ENCODE data around the gene IGFBP2.

DNA sequence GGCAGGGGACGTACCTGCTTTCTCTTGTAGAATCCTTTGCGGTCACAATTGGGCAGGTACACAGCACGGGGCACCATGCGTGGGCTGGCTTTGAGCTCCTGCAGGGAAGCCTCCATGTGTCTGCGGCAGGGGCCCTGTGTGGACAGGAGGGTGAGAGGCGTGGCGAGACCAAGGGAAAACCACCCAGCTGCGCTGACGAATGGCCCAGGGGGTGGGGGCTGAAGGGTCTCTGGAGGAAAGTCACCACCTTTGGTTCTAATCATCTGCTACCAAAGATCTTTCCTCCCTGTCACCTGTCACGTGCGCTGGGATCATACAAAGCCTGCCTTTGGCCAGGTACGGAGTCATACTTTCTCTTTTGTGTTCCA is 44.9 kb downstream of the IGFBP2 start:
- TF ChIP-seq, protein P1, sequence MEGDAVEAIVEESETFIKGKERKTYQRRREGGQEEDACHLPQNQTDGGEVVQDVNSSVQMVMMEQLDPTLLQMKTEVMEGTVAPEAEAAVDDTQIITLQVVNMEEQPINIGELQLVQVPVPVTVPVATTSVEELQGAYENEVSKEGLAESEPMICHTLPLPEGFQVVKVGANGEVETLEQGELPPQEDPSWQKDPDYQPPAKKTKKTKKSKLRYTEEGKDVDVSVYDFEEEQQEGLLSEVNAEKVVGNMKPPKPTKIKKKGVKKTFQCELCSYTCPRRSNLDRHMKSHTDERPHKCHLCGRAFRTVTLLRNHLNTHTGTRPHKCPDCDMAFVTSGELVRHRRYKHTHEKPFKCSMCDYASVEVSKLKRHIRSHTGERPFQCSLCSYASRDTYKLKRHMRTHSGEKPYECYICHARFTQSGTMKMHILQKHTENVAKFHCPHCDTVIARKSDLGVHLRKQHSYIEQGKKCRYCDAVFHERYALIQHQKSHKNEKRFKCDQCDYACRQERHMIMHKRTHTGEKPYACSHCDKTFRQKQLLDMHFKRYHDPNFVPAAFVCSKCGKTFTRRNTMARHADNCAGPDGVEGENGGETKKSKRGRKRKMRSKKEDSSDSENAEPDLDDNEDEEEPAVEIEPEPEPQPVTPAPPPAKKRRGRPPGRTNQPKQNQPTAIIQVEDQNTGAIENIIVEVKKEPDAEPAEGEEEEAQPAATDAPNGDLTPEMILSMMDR (IDR thresholded peaks at IDR 0.05): no peak
- no peak for TF ChIP-seq POLR2AphosphoS5 (IDR thresholded peaks at IDR 0.05)
- TF ChIP-seq POLR2A (IDR thresholded peaks at IDR 0.05): no peak
- no peak for TF ChIP-seq EP300 (IDR thresholded peaks at IDR 0.05; ENCODE audit: low read depth)
